ENCODE data around the gene PDS5B.
"Not testable (repeated sequence)": the region's sequence is repeated elsewhere in the genome, so short reads cannot be mapped to it uniquely, and the experiment has no call there.

The PDS5B gene, protein sequence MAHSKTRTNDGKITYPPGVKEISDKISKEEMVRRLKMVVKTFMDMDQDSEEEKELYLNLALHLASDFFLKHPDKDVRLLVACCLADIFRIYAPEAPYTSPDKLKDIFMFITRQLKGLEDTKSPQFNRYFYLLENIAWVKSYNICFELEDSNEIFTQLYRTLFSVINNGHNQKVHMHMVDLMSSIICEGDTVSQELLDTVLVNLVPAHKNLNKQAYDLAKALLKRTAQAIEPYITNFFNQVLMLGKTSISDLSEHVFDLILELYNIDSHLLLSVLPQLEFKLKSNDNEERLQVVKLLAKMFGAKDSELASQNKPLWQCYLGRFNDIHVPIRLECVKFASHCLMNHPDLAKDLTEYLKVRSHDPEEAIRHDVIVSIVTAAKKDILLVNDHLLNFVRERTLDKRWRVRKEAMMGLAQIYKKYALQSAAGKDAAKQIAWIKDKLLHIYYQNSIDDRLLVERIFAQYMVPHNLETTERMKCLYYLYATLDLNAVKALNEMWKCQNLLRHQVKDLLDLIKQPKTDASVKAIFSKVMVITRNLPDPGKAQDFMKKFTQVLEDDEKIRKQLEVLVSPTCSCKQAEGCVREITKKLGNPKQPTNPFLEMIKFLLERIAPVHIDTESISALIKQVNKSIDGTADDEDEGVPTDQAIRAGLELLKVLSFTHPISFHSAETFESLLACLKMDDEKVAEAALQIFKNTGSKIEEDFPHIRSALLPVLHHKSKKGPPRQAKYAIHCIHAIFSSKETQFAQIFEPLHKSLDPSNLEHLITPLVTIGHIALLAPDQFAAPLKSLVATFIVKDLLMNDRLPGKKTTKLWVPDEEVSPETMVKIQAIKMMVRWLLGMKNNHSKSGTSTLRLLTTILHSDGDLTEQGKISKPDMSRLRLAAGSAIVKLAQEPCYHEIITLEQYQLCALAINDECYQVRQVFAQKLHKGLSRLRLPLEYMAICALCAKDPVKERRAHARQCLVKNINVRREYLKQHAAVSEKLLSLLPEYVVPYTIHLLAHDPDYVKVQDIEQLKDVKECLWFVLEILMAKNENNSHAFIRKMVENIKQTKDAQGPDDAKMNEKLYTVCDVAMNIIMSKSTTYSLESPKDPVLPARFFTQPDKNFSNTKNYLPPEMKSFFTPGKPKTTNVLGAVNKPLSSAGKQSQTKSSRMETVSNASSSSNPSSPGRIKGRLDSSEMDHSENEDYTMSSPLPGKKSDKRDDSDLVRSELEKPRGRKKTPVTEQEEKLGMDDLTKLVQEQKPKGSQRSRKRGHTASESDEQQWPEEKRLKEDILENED (N-terminal part only)

DNA sequence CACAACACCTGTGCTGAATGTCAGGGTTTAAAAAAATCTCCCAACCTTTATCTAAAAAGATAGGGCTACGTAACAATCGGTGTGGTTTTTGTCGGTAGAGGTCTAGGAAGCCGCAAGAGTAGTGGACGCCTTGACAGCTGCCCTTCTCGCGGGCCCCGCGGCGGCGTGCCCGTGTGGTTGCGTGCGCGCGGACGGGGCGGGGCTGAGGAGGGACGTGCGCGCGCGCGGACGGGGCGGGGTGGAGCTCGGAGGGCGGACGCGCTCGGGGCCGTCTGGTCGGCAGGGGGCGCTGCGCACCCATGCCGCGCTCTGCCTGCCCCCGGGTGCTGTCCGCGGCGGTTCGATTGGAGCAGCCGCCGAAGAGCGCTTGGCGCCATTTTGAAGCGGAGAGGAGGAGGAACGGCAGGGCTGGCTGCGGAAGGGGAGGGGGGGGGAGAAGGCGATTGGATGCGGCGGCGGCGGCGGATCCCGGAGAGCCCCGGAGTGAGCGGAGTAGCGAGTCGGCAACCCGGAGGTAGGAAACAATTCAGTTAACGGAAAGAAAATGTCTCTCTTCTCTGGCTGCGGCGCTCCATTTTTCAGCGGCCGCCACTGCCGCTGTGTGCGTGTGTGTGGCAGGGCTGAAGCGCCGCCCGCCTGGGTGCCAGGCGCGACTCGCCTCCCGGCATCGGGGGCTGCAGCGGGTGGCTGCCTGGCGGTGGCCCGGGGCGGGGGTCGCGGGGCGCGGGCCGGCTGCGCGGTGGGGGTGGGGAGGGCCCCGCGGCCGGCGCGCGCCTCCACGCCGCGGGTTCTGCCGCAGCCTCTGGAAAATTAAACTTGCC lies at the start of gene PDS5B:
Gene PDS5B (plus strand): TSS at position 373 of the 821 bp plus-strand sequence. CDS start 62,321 bp downstream, outside the sequence.
- DNase-seq, result peak; percentile 92

DNA sequence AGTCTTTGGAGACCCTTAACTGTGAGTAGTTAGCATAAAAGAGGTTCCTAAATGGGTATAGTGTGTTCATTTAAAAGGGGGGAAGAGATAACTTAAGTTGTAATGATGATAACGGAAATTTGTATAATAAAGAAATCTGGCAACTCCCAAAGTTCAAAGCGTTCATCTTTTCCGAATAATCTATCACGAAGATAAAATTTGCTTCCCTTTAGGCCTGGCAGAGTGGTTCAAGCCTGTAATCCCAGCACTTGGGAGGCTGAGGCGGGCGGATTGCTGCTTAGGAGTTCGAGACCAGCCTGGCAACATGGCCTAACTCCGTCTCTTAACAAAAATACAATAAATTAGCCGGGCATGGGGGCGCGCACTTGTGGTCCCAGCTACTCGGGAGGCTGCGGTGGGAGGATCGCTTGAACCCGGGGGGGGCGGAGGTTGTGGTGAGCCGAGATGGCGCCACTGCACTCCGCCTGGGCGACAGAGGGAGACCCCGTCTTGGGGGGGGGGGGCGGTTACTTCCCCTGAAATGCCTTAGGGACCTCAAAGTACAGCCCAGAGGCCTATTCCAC lies 48.6 kb upstream of the PDS5B start:
- DNase-seq, result no peak

DNA sequence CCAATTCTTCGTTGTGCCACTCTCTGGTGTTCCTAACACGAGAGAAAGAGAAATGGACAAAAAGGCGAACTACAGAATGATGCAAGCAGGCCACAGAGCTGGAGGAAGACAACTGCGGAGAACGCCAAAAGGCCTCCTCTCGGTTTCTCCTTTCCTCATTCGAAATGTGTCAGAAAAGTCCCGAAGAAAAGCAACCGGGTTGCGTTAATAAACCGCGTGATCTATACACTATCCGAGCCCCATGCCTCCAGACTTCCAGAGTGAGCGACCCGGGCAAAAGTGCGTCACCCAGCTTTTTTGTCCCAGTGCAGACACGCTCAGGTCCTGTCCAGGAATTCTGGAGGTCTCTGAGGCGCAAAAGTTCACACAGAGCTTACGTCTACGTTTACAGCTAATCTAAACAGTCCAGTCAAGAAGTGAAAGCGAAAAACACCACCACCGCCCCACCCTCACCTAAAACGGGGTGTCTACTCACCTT lies 48.1 kb upstream of the PDS5B start:
- DNase-seq, result peak; percentile 68

DNA sequence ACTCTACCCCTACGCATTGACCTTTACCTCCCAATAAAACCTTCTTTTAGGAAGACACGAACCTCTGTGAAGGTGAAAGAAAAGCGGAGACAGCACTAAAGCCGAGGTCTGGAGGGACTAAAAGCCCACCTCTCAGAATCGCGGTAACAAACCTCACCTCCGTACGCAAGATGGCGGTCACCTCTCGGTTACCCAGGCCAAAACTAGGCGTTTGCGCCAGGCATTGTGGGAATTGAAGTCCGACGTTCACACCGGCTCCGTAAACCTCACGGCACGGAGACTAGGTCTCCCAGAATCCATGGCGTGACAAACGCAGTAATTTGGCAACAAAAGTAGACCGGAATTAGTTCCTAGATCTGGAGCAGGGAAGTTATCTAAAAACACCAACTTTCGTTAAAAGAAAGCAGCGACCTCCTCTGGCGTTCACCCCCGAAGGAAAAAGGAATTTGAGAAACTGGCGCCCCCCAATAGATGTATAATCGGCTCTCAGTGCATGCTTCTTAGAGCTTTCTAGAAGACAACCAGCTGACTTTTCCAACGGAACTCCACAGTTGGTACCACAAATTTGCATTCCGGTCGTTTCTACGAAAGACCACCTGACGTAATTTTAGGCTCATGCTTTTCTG lies 47.5 kb upstream of the PDS5B start, which contains the start of gene N4BP2L2:
Gene N4BP2L2 (minus strand): TSS at position 175 of the 626 bp plus-strand sequence. CDS start 1,768 bp downstream, outside the sequence.
- DNase-seq, result peak; percentile 95

DNA sequence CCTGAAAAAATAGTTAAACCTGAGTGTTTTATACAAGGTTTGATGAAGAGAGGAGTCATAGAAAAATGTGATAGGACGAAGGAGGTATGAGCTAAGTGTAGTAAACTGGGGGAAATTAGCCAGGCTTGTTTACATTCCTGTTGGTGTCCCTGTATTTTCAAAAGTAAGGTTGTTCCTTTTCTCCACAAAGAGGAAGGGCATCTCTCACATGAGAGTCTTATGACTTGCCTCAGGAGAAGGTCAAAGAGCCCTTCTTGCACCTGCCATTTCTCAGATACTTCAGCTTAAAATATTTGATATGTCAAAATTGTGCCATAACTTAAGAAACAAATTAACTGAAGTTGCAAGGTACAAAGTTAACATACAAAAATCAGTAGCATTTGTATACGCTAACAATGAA lies 44.0 kb upstream of the PDS5B start:
- DNase-seq, result no peak

DNA sequence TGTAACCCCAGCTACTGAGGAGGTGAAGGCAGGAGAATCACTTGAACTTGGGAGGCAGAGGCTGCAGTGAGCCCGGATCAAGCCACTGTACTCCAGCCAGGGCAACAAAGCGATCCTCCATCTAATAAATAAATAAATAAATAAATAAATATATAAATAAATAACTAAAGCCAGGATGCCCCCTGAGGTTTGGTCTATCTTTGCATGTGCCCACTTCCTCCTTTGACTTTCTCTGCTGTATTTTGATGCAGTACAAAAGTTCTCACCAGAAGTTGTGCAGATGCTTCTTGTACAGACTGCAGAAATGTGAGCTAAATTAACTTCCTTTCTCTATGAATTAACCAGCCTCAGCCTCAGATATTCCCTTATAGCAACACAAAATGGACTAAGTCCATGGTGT lies 41.2 kb upstream of the PDS5B start:
- no peak for DNase-seq

DNA sequence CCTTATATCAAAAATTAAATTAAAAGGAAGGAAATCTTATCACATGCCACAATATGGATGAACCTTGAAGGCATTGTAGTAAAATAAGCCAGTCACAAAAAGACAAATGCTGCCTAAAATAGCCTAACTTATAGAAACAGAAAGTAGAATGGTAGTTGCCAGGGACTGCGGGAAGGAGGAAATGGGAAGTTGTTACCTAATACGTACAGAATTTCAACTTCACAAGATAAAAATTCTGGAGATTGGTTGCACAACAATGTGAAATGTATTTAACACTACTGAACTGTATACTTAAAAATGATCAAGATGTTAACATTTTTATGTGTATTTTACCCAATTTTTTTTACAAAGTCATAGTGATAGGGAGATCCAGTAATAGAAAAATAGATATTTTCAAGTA lies 37.4 kb upstream of the PDS5B start:
- DNase-seq, result no peak

DNA sequence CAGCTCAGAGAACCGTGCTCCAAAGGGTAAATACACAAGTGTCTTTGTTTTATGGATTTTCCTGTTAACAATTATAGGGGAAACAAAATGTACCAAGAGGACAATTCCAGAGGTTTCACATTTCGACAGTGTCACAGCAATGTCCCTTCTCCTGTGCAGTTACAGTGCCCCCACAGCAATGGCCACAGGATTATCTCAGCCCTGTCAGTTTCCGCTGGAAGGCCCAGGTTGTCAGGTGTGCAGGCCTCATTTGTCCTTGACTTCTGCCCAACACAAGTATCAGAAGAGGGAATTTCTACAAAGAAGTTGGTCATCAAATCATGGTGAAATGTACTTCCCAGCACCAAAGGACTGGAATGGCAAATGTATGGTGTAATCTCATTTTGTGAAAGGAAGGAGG lies 36.5 kb upstream of the PDS5B start:
- DNase-seq, result no peak

DNA sequence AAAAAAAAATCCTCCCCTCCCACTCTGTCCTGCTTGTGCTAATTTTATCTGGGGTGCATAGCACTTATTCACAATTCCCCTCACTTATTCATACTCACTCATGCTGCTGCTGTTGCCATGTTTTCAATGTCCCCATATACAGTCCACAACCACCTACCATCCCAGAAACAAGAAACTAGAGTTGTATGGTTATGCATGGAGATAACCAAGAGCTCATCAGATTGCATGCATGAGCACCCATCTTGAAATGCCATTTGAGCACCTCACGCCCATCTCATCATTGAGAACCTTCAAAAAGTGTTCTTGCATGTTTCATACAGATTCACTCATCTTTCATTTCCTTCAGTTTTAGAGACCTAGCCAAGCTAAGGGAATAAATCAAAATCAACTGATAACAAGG lies 32.5 kb upstream of the PDS5B start:
- no peak for DNase-seq

DNA sequence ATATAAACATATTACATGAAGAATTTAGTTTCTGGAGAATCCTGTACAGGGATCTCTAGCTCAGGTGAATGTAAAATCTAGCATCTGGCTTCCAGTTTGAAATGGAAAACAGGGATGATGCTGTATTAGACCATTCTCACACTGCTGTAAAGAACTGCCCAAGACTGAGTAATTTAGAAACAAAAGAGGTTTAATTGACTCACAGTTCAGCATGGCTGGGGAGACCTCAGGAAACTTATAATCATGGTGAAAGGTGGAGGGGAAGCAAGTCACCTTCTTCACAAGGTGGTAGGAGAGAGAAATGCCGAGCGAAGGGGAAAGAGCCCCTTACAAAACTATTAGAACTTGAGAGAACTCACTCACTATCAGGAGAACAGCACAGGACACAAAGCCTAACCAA lies 30.6 kb upstream of the PDS5B start:
- no peak for DNase-seq

DNA sequence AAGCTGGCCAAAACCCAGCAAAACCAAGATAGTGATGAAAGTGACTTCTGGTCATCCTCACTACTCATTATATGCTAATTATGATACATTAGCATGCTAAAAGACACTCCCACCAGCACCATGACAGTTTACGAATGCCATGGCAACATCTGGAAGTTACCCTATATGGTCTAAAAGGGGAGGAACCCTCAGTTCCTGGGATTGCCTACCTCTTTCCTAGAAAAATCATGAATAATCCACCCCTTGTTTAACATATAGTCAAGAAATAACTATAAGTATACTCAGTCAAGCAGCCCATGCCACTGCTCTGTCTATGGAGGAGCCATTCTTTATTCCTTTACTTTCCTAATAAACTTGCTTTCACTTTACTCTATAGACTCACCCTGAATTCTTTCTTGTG lies 25.4 kb upstream of the PDS5B start:
- DNase-seq, result not testable (repeated sequence)

DNA sequence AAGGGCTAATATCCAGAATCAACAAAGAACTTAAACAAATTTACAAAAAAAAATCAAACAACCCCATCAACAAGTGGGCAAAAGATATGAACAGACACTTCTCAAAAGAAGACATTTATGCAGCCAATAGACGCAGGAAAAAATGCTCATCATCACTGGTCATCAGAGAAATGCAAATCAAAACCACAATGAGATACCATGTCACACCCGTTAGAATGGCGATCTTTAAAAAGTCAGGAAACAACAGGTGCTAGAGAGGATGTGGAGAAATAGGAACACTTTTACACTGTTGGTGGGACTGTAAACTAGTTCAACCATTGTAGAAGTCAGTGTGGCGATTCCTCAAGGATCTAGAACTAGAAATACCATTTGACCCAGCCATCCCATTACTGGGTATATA lies 10.6 kb upstream of the PDS5B start:
- DNase-seq, result not testable (repeated sequence)

DNA sequence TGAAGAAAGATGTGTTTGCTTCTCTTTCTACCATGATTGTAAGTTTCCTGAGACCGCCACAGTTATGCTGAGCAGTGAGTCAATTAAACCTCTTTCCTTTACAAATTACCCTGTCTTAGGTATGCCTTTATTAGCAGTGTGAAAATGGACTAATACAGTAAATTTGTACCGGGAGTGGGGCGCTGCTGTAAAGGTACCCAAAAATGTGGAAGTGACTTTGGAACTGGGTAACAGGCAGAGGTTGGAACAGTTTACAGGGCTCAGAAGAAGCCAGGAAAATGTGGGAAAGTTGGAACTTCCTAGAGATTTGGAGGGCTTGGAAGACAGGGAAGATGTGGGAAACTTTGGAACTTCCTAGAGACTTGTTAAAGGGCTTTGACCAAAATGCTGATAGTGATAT lies 9.2 kb upstream of the PDS5B start:
- DNase-seq, result no peak

DNA sequence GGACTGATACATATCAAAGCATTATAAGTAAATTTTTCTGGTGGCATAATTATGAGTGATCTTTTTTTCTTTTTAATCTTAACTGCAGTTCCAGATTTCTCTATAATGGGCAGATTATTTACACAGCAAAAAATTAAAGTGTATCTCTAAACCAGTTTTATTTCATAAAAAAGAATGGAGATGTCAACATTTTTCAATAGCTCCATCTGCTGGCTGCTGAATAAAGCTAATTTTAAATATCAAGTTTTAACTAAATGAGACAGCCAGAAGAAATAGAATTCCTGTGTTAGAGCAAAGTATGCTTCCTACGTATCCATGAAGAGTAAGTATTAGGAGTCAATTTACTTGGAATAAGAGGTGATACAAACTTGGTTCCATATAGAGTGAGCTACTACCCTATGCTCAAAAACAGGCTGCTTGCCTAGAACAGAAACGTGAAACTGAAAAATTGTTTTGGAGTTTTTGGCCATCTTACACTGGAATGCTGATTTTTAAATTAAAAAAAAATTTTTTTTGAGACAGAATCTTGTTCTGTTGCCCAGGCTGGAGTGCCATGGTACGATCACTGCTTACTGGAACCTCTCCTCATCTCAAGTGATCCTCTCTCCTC lies 5.0 kb upstream of the PDS5B start:
- DNase-seq, result peak; percentile 31

DNA sequence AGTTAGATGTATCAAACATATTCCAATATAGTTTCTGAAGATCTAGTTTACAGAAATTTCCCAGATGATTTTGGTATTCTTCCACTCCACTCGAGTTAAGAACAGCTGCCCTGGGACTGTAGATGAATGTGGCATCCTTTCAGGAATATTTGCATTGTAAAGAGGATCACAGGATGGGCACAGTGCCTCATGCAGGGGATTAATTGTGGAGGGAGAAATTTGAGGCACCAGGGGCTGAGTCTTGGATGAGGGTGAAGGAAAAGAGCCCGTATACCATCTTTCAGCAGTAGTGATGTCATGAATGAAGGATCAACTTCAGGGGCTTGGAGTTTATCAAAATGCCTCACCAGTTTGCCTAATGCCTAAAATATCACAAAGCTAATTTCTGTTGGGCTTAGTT lies 4.0 kb upstream of the PDS5B start:
- DNase-seq, result no peak

DNA sequence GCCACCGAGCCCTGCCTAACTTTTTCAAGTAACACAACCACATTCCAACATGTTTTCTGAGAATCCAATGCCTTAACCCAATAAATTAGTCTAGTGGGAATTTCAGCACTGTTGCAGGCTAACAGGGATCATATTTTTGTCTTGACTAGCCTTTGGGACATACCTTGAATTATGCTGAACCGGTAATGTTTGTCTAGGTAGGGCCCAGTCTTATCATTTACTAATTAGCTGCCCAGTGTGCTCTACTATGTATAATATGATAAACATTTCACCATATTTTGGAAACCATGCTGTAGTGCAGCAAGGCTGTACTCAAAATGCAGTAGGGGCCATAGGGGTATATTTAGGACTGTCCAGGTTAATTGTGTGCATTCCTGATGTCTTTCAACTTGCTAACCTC lies 3.3 kb upstream of the PDS5B start:
- DNase-seq, result no peak

DNA sequence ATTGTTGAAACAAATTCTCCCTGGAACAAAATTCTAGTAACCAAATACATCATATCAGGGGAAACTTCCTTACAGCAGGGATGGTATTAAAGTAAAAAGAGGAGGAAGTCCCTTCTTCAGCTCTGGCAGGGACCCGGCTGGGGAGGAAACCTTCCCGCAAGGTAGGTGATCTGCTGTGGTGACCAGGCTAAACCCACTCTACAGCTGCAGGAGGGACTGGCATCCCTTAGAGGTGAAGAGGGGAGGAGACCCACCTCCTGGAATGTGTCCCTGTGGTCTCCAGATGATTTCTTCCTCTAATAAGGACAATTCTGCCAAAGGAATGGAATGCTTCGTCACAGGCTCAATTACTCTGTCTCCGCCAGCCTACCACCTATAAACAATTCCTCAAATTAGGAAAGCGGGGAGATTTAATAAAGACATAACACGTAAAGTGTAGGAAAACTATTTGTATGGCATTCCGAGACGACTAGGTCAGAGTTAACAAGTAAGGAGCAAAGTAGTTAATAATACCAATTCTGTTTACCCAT lies 637 bp upstream of the PDS5B start:
- no peak for DNase-seq

DNA sequence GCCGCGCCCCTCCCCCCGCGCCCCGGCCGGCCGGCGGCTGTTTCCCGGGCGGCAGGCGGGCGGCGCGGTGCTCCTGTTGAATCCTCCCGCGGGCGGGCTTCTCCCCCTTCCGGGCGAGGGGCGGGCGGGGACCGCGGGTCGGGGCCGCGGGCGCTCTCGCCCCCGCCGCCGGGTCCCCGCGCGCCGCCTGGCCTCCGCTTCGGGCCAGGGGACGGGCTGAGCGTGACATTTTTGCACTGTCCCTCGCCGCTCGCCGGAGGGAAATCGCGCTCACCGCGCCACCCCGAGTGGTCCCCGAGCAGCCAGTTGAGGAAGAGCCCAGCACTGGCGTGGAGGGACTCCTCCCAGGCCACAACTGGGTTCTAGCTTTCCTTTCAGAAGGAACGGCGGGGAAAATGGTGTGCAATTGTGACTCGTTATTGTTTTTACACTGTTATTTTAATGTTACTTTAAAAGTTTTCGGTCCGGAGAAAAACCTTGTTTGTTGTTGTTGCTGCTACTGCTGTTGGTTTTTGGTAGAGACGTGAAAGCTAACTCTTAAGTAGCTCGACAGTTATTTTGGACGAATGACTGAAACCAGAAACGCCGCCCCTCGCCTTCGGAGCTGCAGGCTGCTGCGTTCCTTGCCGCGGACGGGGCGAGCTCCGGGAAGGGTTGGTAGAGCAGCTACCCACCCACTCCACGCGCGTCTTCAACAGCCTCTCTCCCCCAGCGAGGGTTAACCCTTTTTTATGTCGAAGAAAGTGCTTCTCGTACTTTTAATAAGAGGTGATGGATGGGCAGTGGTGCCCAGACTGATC lies 959 bp downstream of the PDS5B start:
- peak; percentile 63 for DNase-seq

DNA sequence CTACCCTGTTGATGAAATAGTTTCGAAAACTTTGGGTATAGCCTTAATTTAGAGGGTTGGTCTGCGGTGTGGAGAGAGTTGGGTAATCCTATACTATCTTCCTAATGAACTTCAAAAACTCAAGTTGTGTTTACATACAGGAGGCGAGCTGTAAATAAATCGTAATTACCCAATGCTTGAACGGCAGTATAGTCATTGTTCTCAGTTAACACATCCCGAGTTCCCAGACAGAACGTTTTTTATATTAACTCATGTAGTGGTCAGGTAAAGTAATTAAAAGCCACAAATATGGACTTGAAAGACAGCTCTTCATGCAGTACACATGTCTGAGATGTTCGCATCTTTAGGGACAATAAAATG lies 1.5 kb downstream of the PDS5B start:
- no peak for DNase-seq

DNA sequence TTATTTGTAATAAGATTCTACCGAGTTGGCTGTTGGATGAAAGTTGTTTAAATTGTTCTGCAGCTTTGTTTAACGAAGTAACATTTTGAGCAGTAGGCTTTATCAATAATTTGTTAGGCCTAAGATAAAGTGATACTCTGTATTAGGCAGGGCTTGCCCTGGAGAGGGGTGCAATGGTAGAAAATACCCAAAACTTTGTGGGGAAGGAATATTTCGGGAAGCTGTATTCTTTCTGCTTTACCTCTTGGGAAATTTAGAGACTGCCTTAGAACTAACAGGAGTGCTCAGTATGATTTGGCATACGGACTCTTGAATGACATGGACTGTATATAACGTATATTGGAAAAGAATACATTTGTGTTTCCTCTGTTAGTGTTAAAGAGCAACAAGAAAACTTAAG lies 2.5 kb downstream of the PDS5B start:
- DNase-seq, result no peak

All from RPMI8226 (cell line).